Activated T-cell treated with anti-CD3 and anti-CD28 coated beads, Interleukin-2, amount 50 U/mL, for 48 hours (primary cell): ENCODE data around the gene PFKFB2.

Experiments used
- DNase-seq, 2 experiments: peaks; one replicate each; pipeline ENCODE4 v3.0.0-alpha.2; 2020

The PFKFB2 gene

GRCh38 chr1:207093944-207094343 lies 40.9 kb downstream of the PFKFB2 start:
- DNase-seq = no peak

GRCh38 chr1:207097871-207098324 lies 44.8 kb downstream of the PFKFB2 start:
- peak; percentile 54 to 65 for DNase-seq

- DNase-seq = no peak
These were observed 48.6 kb downstream of the PFKFB2 start for GRCh38 chr1:207101720-207102119.

GRCh38 chr1:207102146-207102545 lies 49.1 kb downstream of the PFKFB2 start:
- DNase-seq = no peak

- no peak for DNase-seq
These were observed 49.6 kb downstream of the PFKFB2 start for GRCh38 chr1:207102659-207103058.

GRCh38 chr1:207103892-207104373 lies 50.9 kb downstream of the PFKFB2 start, which contains the start of gene C4BPA:
C4BPA (plus strand) TSS chr1:207104233; CDS start chr1:207113026, 8,793 bp downstream.
- no peak for DNase-seq

GRCh38 chr1:207109004-207109403 lies 55.9 kb downstream of the PFKFB2 start:
- no peak for DNase-seq

GRCh38 chr1:207112616-207113296 lies 59.7 kb downstream of the PFKFB2 start:
- no peak for DNase-seq

GRCh38 chr1:207115269-207115668 lies 62.2 kb downstream of the PFKFB2 start:
- DNase-seq = no peak

GRCh38 chr1:207124389-207124788 lies 71.3 kb downstream of the PFKFB2 start:
- no peak for DNase-seq

GRCh38 chr1:207128336-207128921 lies 75.4 kb downstream of the PFKFB2 start:
- DNase-seq = no peak

GRCh38 chr1:207129053-207129452 lies 76.0 kb downstream of the PFKFB2 start:
- DNase-seq = no peak
